CD4-positive, alpha-beta T cell treated with Interleukin-17A for 4 hours (primary cell): ENCODE data around the gene SPTBN1.

ENCODE experiments used
- DNase-seq: peaks from one replicate; pipeline ENCODE4 v3.0.0-alpha.2; 2020; ENCODE audit warnings: mixed read lengths

Gene SPTBN1

DNA sequence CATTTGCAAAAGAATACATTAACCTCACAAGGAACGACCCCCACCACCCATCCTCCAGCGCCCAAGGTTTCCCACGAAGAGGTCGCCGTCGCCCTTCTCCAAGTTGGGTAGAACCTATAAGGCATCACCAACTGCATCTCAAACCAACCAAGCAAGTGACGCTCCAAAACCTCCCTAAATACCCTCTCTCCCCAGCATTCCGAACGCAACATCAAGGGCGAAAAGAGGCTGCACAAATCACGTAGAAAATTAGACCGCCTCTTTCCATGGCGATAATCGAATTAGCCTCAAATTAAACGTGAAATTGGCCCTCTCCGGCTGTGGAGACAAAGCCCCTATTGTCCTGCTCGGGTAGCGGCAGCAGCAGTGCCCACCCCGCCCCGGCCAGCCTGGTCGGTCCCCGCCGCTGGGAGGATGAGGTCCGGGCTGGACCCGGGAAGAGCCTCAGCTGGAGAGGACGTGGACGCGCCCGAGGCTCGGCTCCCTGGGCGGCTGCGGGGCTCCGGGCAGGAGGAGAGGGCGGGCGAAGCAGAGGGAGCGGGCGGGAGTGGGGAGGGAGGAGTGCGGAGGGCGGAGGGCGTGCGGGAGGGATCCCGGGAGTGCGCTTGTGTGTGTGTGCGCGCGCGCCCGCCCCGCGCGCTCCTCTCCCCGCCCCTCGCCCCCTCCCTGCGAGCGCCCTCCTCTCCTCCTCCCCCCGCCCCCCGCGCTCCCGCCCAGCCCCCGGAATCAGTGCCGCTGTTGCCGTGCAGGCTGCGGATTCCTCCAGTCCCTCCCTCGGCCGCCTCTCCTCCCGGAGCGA lies at the start of gene SPTBN1:
Gene SPTBN1 (plus strand): TSS at position 765 of the 799 bp plus-strand sequence. CDS start 70,092 bp downstream, outside the sequence.
- peak; percentile 33 for DNase-seq

DNA sequence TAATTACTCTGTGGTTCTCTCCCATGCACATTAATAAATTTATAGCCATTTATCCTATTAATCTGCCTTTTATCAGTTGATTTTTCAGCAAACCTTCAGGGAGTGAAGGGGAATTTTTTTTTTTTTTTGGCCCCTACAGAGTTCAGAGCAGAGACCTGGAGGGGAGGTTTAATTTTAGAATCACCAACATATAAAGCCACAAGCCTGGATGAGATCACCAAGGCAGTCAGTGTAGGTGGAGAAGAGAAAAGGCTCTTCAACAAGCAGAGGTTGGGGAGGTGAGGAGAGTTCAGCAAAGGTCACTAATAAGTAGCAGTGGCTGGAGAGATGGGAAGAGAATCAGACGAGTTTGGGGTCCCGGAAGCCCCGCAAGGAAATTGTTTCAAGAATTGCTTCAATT lies 48.4 kb upstream of the SPTBN1 start:
- no peak for DNase-seq

DNA sequence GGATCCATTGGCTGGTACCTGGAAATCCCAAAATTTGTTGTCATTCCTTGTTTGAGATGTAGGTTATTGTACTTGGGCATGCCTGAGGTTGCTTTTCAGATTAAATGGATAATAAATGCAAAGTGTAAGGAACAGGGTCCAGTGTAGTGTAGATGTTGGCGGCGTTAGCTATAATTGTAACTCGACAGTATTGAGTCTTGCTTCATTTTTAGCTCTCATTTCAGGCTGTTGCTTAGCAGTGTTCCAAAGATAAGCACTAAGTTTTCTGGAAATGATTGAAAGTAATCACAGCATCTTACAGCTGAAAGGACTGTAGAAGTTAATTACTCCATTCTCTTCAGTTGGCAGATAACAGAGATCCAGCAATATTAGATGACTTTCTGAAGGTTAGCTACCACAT lies 47.8 kb upstream of the SPTBN1 start:
- DNase-seq: no peak

DNA sequence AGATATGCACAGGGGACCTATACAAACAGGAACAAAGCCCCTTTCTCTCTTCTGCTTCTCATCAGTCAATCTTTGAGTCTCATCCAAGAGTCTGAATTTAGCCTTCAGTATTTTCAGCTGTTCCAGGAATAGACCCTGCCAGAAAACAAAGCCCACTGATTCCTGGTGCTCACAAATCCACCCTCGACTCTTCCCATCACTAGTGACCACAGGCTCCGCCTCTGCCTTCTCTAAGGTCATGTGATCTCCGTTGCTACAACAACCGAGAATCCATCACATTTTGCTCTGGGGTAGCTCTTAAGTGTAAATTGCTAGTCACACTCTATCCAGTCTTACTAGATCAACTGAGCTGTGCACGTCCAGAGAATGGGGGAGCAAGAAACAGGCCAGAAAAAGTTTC lies 46.4 kb upstream of the SPTBN1 start:
- no peak for DNase-seq

DNA sequence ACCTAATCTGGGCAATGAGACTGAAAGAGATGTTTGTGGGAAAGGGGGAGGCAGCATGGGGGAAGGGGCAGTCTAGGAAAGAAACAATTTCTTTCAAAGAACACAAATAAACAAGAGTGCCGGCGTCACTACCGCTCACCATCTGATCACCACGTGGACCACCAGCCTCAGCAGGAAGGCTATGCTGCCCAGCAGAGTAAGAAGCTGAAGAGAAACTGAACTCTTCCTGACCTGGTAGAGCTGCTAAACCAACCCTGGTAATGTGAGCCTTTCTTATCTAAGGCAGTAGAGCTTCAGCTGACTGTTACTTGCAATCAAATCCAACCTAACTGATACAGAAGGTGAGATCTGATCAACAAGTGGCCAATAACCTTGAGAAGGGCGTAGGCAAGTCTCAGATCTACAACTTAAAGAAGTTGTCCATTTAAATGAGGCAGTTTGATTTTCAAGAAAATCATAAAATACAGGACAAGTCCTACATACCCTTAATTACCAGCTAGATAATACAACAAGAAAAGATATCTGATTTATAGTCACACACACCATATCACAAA lies 44.2 kb upstream of the SPTBN1 start:
- no peak for DNase-seq

DNA sequence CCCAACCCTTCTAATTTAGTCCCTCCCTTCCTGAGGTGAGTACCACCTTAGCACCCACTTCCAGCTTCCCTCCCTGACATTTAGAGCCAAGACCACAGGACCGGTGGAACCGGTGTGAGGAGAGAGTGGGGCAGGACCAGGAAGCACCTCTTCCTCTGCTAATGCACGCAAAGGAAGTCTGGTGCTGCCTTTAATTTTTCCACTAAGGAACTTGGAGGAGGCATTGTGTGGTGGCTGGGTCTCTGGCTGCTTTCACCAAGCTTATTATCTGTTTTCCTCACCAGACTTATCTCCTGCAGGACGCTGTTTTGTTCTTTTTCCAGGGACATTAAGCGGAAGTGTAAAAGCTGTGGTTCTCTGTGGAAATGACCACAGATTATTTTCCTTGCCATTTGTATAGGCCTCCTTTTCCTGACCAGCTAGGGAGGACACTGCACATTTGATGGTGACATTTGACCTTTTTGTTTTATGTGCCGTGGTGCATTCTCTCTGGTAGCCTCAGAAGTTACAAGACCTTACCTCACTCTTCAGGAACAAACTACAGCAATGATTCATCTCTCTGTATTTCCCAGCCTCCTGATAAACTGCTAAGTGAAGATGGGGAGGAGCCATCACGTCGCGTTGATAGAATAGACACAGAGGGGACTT lies 39.8 kb upstream of the SPTBN1 start:
- DNase-seq: no peak

DNA sequence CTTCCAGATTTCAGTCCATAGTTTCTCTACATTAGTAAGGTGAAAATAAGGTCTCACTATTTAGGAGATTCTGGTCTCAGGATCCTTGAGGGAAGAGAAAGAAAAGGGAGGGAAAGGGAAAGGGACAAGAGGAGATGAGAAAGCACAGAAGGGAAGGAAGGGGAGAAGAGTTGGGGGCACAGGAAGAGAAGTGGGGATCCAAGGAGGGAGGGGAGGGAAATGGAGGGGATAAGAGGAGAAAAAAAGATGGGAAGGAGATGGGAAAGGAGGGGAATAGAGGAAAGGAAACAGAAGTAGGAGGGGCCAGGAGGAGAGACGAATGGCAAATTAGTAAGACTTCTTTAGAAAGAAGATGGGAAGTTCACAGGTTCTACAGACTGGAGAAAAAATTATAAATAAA lies 39.2 kb upstream of the SPTBN1 start:
- no peak for DNase-seq

DNA sequence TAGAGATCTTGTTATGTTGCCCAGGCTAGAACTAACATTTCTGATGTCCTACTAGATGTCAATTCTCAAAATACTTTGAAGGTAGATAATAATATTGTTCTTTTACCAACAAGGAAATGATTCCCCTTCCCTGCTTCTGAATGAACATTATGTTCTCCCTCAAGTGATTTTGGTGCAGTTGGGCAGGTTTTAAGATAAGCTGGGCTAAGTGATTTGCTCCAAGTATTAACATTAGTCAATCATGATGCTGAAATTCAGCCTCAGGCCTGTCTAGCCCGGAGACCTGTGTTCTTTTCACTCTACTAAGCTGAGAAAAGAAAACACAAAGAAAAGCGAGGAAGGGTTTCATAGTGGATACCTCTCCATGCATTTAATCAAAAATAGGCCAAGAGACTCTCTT lies 38.5 kb upstream of the SPTBN1 start:
- no peak for DNase-seq

DNA sequence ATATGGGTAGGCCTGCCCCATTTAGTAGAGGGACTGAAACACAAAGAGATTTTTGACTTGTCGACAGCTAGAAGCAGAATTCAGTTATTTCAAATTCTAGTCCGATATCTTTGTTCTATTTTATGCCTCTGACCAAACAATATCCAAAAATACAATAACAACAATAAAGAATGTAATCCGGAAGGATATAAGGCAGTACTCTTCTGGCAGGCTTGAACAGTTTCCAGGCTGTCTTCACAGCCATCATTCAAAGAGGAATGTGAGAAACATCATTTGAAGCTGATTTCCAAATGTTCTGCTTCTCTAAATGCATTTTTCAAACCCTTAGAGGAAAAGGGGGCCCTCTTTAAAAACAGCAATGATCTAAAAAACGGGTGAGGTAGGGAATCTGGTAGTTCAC lies 36.7 kb upstream of the SPTBN1 start:
- DNase-seq: no peak

DNA sequence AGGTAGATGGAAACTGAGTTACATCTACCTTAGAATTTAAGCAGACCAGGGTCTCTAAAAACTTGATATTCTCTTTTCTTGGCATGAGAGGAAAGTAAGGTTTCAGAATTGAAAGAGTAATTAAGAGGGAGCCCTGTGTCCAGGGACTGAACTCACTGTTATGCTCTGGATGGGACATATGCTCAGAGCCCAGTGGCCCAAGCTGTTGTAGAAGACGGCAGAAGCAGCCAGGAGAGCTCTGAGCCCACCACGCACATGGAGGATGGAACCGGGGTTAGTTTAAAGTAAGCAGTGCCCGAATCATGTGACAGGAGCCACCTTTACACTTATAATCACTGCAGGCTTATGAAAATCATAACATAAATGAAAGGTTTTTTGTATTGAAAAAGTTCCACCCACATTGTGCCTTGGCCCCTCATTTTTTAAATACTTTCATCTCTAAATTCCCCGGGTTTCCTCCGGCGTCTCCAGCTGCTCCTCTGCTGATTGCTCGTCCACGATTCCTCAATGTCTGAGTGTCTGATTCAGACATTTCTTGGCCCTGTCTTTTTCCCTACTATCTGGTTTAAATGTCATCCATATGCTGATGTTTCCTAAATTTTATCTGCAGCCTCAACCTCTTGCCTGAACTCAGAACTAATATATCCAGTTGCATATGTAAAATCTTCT lies 36.1 kb upstream of the SPTBN1 start:
- no peak for DNase-seq

DNA sequence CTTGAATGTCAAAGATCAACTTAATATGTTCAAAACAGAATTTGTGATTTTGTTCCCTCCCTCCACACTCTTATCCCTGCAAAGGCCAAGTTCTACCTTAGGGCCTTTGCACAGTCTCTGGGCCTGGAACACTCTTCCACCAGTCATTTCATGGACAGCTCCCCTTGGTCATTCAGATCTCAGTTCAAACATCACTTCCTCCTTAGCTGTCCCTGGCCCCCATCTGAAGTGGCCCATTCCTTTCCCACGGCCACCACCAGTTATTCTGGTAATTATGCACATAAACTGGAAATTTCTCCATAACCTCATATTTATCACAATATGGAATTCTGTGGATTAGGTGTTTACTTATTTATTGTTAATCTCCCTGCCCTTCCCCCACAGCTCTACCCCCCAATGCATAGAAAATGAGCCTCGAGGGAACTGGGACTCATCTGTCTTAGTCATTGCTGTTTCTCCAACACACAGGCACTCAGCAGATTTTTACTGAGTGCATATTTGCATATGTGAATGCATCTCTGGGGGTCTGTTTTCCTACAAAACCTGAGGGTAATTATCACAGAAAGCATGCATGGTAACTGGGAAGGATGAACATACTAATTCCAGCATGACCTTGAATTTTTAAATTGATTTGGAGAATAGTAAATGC lies 35.5 kb upstream of the SPTBN1 start:
- no peak for DNase-seq

DNA sequence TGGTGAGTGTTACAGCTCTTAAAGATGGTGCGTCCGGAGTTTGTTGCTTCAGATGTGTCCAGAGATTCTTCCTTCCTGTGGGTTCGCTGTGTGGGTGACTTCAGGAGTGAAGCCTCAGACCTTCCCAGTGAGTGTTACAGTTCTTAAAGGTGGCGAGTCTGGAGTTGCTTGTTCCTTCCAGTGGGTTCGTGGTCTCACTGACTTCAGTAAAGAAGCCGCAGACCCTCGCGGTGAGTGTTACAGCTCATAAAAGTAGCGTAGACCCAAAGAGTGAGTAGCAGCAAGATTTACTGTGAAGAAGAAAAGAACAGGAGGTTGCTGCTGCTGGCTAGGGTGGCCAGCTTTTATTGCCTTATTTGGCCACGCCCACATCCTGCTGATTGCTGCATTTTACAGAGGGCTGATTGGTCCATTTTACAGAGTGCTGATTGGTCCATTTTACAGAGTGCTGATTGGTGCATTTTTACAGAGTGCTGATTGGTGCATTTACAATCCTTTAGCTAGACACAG lies 34.0 kb upstream of the SPTBN1 start:
- DNase-seq: peak; percentile 17

DNA sequence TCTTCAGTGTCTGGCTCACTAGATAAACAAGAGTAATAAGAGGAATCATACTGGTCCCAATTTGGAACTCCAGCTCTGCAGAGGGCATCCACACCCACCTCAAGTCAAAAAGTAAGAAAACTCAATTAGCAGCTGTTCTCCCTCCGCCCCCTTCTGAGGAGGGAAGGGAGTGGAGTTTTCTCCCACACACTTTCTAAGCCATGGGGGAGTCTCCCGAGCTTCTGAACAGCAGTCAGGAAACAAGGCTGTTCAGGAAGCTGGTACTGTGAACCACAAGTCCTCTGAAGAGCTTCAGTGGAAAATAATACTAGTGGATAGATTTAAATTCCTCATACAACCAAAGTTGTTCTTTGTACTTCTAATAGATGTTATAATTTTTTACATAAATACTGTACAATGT lies 32.9 kb upstream of the SPTBN1 start:
- DNase-seq: no peak

DNA sequence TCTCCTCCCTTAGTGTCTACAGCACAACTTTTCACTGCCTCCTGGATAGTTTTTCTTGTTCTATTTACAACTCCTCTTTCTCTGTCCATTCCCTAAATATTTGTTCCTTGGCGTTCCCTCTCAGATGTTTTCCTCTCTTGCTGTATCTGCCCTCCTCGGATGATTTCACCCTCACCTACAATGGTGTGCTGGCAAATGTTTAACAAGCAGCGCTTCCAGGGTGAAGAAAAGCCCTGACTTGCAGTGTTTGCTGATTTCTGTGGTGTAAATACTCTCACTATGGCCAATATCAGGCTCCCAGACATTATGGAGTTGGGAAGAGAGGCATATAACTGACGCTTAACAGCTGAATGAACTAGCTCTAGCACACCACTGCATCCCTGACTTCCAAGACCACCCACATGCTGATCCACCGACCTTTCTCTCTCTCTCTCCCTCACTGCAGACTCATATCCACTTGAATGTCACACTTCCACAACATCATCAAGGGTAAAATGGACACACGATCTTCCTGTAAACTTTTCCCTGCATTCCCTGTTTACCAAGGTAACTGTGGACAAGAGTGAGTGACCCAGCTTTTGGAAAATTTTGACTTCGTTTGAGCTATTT lies 31.5 kb upstream of the SPTBN1 start:
- DNase-seq: no peak

DNA sequence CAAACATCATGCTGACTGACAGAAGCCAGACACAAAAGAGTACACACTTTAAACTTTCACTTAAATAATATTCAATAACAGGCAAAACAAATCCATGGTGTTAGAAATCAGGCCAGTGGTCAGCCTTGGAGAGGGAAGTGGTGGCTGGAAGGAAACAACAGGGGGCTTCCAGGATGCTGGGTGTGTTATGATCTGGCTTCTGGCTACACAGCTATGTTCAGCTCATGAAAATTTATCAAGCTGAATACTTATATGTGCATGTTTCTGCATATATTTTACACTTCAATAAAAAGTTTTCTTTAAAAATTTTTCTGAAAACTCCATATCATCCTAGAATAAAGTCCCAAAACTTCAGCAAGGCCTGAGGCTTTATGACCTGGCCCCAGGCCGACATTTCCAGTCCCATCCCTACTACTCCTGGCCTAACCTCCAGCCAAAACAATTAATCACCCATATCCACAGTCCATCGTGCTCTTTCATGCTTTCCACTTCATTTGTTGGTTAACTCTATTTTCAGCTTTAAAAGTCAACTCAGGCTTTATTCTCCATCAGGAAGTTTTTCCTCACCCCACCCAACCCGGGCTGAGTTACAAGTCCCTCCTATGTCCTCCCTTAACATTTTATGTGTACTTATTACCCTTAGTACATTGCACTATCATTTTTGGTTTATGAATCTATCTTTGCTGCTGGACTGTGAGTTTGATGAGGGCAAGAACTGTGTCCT lies 27.9 kb upstream of the SPTBN1 start:
- no peak for DNase-seq

DNA sequence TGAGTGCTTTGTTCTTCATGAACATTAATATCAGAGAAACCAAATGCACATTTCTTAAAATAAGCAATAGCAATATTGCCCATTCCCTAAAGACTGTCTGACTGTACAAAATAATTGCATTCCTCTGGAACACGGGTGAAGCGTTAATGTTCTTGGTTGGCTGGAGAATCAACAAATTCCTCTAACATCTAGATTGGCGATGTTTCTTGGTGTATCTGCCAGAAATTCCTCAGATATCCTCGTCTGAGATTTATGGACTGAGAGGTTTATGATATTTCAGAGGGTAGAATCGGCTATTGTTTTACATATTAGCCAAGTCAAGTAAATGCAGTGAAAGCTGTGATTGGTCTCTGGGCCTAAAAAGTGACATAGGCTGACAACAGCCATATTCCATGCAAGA lies 27.1 kb upstream of the SPTBN1 start:
- no peak for DNase-seq

DNA sequence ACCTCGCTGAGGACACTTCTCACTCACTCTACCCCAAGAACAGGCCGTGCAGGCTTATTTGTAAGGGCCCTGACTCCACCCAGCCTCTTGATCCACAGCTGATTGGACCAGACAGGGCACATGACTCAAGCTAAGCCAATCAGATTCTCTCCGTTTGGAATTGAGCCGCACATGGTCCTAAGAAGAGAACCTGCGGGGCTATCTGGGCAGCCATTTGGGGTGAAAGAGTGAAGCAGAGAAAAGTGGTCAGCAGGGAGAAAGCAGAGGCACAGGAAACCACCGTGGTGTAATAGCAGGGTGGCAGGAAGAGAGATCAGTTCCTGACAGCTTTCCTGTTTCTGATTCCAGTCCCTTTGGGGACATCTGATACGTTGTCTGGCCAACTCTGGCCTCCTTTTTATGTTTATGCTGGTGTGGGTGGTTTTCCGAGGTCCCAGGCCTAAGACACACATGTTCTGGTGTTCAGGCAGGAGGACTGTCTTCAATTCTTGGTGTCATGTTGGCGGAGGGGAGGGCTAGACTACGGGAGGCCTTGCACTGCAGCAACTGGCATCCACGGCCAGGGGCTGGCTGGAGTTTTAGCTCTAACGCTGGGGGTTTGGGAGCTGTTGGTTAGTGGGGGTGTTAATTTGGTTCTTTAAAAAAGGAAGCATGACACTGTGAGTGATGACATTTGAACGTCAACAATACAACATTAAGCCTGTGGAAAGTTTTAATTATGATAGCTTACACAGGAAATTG lies 26.1 kb upstream of the SPTBN1 start:
- DNase-seq: no peak

DNA sequence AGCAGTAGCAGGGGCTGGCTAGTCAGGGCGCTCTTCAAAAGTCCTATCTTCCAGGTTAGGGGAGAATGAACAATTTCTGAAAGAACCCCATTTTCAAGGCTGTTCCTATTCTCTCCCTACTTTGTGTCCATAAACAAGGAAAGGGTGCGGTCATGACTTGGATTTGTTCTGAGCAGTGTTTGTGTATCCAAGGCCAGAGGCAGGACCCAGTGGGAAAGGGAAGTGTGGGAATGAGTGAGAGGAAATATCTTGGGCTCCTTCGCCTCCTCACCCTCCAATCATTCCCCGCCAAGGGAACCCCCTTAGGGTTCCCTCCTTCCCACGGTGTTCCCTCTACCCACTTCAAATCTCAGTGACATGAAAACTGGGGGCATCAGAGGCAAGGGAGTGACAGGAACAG lies 25.5 kb upstream of the SPTBN1 start:
- DNase-seq: no peak

DNA sequence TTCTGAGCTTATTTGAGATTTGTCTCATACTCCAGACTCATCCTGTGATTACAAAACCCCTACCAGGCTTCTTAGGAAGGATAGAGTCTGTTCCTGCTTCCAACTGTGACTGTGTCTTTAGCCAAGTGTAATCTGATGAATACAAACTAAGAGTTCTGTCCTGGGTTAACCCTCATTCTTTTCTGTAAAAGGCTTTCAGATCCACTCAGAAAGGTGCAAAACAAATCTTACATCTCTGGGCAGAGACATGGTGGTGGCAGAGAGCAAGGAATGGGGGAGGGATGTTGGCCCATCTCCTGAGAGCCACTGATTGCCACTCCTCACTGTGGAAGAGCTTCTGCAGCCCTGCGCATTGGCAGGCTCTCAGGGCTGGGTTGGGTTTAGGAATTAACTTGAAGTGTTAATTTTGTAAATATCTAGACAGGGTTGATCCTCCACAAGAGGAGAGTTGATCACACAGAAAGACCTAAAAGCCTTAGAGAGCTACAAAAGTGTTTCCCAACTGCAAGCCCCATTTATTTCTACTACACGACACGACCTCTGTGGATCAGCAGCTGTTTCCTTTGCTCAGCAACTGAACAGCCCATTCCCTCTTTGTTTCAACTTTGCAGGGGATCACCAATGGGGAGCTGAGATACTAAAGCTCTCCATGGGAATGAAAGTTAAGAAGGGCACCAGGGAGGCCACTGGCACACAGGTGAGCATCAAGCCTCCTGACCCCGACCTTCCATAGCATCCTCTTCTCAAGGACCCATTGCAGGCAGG lies 23.7 kb upstream of the SPTBN1 start:
- DNase-seq: no peak

DNA sequence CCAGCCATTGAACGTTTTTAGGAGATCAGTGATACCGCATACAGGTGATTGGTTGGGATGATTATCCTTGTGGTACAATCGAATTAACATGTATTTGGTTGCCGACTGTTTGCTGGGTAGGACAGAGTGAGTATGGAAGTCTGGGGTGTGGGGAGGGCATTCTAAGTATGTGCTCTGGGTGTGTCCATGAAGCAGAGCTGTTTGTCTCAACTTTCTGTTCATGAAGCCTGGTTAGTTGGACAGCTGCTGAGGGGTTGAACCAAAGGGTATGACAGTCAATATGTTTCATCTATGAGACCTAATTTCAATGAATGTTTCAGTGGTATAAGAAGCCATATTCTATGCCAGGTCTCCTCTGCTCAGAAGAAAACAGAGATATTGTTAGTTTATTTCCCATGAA lies 21.9 kb upstream of the SPTBN1 start:
- DNase-seq: no peak
